A172 (cell line): ENCODE results near the gene LIN7C. TPM values are rescaled to one million over a fixed set of nuclear protein-coding genes. Genes with fewer than 3 reads are reported as not detected.
A peak's percentile ranks its signal among the peaks of the same experiment; 100 is the strongest.
"Not testable (repeated sequence)": the region's sequence is repeated elsewhere in the genome, so short reads cannot be mapped to it uniquely, and the experiment has no call there.

Experiments
- DNase-seq: peaks from one replicate; pipeline ENCODE4 v3.0.0-alpha.2; 2015; ENCODE audit warnings: low spot score
- total RNA-seq: library from RNA; depleted of rRNA; stranded (reverse); fragments of >200 nt; shearing (Covaris generic); gene quantifications from 2 replicates; pipeline ENCODE4 v1.2.3, GENCODE V29; 2014

Gene LIN7C
- total RNA-seq, 1 experiment from 2014 or later: 73.3 TPM

DNA sequence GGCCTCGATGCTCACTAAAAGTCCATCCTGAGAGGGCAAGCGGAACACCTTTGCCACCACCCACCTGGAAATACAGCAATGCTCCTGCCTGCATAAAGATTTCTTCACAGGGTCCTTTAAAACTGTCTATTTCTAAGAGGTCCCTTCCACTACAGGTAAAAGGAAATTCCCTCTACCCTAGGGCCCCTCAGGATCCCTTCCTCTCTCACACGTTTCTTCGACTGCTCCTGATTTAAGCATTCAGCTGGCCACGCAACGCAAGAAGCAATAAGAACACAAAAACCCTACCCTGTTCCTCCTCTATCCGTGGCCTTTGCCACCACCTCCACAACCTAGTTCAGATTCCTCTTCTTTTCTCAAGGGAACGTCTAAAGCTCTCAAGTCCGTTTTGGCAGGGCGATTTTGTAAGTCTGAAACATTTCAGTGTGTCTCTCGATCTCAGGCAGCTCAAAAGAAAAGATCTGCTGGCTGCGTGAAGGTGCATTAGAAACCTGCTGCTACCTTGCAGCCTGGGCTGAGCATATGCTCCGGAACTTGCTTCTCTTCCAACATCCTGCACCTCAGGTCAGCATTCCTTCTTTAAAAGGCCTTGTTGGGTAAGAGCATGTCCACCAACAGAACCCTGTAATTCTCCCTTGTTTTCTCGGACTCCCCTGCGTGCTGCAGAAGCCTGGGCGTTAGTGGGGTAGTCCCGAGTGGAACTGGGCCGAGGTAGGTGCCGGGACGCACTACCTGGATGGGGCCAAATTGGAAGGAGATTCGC is 35.6 kb downstream of the LIN7C start:
- no peak for DNase-seq

DNA sequence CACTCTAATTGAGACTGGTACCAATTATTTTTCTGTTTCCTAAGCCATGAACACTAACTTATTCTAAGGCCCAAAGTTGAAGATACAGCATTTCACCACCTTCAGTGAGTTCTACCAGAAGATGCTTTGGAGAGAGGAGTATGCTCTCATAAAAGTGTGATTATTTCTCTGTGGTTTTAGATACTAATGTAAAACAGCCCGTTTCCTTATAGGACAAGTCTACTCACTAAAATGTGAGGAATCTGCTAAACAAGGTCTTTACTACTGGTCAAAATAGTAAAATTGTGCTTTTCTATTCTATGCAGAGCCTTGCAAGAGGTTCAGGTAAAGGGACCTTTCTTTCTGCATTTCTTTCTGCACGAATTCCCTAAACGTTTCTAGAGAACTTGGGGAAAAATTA is 36.4 kb downstream of the LIN7C start:
- no peak for DNase-seq

- no peak for DNase-seq
These were observed 37.4 kb downstream of the LIN7C start for GRCh38 chr11:27468995-27469695.

GRCh38 chr11:27468209-27468994 is 38.2 kb downstream of the LIN7C start:
- DNase-seq: peak; percentile 48

DNA sequence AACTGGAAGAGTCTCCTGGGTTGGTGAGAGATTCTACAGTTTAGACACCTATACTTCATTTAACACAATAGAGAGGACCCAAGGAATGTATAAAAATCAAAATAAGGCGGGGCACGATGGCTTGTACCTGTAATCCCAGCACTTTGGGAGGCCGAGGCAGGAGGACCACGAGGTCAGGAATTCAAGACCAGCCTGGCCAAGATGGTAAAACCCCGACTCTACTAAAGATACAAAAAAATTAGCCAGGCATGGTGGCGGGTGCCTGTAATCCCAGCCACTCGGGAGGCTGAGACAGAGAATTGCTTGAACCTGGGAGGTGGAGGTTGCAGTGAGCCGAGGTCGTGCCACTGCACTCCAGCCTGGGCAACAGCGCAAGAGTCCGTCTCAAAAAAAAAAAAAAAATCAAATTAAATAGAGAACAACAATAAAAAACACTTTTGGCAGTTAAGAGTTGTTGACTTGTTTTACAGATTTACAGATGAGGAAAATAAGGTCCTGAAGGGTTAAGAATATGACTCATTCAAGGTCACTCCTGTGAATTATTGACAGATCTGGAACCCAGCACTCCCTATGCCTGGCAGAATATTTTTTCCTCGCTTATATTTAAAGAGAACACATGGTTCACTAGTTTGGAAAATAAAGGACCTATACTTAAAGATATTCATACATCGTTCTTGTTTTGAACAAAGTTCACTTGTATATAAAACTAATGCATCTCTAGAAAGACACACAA is 39.2 kb downstream of the LIN7C start:
- no peak for DNase-seq

GRCh38 chr11:27466363-27466762 is 40.2 kb downstream of the LIN7C start:
- DNase-seq: no peak

DNA sequence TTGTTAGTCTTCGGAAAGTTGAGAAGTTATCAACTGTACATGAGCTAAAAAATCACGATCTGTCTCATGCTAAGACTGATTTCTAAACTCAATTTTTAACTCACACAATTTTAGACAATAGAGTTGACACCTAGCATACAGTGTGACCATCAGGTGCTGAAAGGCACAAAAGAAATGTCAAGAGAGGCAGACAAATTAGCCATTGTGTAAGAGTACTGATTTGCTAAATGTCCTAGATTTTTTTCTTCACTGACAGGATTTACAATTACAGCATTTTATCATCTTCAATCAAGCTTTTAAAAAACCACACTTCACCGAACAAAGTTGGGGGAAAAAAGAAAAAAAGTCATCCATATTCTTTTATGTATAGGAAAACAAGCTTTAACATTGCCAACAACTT is 40.9 kb downstream of the LIN7C start:
- no peak for DNase-seq

GRCh38 chr11:27464909-27465308 is 41.7 kb downstream of the LIN7C start:
- DNase-seq: no peak

GRCh38 chr11:27464289-27464696 is 42.3 kb downstream of the LIN7C start:
- peak; percentile 58 for DNase-seq

GRCh38 chr11:27462543-27462942 is 44.0 kb downstream of the LIN7C start:
- no peak for DNase-seq

GRCh38 chr11:27460158-27460978 is 46.2 kb downstream of the LIN7C start:
- DNase-seq: no peak

GRCh38 chr11:27459191-27459590 is 47.4 kb downstream of the LIN7C start:
- DNase-seq: peak; percentile 78

GRCh38 chr11:27458182-27458581 is 48.4 kb downstream of the LIN7C start:
- no peak for DNase-seq

DNA sequence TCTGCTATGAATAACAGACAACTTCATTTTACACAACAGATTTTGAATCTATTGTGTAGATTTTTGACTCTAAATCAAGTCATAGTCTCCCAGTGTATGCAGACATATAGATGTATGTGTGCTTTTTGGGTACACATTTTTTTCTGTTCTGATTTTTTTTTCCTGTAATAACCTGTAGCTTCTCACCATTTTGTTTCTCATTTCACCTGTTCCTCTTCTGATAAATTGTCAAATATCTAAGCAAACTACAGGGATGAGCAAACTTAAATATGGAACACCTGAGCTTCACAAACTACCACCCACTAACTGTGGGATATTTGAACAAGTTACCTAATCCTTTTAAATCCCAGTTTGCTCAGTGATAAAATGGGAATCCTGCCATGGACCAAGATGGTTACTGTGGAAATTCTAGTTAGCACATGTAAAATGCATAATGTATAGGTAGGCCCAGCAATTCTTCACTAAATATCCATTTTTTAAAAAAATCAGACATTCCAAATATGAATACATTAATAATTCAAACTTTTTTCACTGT is 49.7 kb downstream of the LIN7C start:
- no peak for DNase-seq

GRCh38 chr11:27456140-27456794 is 50.3 kb downstream of the LIN7C start:
- DNase-seq: peak; percentile 46

DNA sequence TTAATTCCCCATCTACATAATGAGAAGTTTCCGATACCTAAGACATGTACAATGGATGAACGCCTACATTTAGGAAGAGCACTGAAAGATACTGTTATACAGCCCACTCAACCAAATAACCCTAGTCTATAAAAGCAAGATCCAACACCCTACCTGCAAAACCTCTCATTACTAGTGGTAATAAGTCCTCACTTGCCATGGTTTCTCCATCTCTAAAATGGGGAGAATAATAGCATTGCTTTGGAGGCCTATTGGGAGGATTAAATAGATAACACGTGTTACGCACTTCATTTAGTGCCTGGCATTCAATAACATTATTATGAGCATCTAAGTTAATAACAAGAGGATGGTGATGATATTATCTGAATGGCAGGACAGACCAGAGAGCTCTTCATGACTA is 50.9 kb downstream of the LIN7C start:
- DNase-seq: no peak

GRCh38 chr11:27453701-27454100 is 52.9 kb downstream of the LIN7C start:
- DNase-seq: no peak

DNA sequence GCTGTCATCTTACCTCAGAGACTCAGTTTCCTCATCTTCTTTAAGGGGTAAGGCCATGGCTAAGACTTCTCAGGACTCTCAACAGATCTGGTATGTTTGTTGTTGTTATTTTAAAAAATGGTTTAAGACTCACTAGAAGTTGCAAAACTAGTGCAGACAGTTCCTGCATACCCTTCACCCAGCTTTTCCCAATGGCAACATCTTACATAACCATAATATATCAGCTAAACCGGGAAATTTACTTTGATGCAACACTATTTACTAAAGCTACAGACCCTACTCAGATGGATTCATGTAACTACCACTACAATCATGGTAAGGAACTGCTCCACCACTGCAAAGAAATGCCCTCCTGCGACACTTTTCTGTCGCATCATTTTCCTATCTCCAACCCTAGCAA is 54.4 kb downstream of the LIN7C start:
- DNase-seq: no peak

DNA sequence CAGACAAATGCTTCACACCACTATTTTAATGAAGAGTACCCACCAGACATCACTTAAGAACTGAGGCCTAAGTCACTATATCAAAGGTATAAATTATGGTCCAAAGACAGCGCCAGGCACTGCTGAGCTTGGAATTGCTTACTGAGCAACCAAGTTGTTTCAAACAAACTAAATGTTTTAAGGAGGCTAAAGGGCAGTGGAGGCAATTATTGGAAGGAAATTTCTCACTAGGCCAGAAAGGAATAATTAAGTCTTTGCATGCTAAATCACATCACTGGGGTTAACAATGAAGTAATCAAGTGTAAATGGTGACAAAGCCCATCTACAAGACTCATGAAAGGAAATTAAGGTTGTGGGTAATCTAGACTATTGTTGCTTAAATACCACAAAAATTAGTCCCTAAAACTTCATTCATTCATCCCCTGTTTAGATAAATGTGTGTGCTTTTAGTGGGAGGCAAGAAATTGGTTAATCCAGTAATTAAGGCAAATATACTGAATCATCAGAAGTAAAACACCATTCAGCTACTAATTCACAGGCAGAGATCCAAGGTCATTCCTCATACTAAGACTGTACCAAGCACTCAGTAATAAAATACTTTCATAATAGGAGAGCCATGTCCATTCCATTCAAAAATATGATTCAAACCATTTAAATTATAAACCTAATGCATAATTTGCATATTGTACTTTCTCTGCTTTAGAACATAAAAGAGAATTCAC is 55.2 kb downstream of the LIN7C start:
- DNase-seq: no peak

DNA sequence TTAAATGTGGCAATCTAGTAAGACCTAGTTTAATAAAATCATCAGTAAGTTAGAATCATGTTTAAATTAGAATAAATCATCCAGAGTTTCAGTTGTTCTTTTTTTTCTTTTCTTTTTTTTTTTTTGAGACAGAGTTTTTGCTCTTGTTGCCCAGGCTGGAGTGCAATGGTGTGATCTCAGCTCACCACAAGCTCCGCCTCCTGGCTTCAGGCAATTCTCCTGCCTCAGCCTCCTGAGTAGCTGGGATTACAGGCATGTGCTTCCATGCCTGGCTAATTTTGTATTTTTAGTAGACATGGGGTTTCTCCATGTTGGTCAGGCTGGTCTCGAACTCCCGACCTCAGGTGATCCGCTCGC is 58.4 kb downstream of the LIN7C start:
- not testable (repeated sequence) for DNase-seq
